HTERT RPE-1 (cell line): ENCODE measurements around the gene LSM10.

Source experiments
- in situ Hi-C: fragments of 300-500 bp; cut with MboI; formaldehyde crosslinking; loops from 4 replicates; pipeline ENCODE4 v1.14.3; 2020; ENCODE audit warnings: low sequenced_read_pairs

The LSM10 gene

DNA sequence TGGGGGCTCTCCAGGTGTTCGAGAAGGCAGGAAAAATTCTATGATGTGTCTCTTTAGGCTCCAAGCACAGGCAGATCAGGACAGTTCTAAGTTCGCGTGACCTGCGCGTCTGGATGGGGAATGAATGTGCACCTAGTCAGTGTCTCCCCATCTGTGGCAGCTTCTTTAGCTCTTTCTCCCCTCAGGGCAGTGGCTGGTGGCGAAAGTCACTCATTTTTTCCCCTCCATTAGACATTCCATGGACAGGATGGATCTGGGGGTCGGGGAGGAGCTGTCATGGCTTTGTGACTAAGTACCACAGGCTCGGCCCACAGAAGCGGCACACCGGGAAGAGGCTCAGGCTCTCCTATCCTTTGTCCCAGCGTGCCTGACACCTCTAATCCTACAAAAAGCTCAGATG lies 43.2 kb downstream of the LSM10 start:
- in situ Hi-C loops = no loop called here

DNA sequence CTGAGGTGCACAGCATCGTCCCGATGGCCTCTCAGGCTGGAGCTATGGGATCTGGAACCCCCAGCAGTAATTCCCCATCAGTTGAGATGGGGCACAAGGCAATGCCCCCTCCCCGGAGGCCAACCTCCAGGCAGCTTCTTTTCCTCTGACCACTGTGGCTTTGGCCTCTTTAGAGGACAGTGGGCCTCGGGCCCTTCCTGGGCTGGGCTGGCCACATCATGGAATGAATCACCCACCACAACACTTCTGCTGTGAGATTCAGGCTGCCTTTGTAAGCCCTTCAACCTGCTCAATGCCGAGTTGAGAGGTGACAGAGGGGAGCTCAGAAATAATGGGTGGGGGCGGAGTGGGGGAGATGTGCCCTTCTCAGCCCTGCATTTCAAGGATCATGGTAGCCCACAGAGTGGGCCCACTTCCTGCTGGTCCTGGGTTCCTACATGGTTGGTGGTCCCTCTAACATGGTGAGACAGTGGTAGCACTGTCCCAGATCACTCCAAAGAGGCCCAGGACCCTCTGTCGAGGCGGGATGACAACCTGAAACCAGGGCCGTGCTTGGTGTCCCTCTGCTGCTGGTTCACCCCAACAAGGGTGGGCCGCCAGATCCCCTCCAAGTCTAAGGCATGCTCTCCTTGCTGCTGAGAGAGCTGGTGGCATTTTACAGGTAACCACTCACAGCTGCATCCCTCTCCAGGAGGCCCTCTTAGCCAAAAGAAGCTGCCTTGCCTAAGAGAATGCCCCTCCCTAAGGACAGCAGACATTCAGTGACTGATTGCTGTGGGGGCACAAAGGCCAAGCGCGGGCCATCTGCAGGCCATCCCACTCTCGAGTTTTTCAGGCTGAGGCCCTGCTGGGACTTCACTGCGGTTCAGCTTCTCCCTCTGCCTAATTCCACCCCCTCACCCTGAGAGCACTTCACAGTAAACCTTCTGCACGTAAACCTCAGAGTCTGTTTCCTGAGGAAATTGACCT lies 44.5 kb downstream of the LSM10 start:
- in situ Hi-C loops = no loop called here

DNA sequence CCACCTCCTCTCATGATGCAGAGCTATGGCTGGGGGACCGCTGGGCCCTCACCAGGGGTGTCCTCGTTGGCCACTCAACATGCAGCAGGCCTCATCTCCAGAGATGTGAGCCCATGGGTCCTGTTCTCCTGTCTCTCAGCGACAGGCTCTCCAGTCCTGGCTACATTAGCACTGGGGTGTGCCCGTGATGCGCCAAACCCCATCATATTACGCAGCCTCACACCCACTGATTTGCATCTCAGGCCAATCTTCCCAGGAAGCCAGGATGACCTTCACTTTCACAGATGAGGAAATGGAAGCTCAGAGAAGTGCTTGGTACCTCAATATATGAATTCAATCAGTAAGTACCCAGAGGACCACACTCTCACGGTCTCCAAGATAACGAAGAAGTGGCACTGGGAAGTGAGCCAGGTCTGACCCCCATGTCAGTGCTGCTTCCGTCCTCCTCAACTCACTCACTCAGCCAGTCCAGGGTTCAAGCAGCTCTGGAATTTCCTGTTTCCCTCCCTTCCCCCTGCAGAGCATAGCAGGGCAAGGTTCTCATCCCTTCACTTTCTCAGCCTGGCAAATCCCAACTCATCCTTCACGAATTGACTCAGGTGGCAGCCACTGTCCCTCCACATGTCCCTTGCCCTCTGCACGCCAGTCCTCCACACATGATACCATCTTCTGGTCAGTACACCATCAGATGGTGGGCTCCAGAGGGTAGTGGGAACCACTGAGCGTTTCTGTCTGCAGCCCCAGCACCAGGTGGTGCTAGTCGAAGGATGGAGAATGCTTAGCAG lies 45.4 kb downstream of the LSM10 start:
- in situ Hi-C loops = no loop called here

DNA sequence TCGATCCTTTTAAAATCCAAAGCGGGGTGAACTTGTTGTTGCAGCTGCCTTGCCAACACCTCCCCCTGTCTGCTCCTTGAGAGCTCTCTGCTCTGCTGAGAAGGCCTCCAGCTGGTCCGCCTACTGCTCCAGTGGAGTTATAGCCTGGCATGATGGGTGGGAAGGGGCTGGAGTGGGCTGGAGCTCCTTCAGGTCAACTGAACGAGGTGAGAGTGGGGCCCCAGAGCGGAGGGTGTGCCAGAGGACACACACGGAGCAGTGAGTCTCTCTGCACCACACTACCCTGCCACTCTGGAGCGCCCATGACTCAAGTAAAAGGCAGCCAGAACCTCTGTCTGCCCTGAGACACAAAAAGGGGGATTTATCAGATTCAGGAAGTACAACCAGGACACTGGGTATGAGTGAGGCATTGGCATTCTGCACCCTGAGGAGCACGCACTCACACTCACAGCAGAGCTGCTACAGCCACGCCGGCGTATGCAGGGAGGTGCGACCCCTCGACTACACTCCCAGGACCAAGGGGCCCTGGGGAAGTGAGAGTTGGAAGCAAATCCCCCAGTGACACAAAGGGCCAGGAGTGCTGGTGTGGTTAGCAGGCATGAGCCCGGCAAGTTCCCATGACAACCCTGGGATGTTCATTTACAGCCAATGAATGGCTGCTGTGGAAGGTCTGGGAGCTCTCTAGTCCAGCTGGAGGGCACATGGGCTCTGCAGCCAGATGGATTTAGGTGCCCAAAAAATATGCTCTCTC lies 46.3 kb downstream of the LSM10 start:
- in situ Hi-C loops = no loop called here

DNA sequence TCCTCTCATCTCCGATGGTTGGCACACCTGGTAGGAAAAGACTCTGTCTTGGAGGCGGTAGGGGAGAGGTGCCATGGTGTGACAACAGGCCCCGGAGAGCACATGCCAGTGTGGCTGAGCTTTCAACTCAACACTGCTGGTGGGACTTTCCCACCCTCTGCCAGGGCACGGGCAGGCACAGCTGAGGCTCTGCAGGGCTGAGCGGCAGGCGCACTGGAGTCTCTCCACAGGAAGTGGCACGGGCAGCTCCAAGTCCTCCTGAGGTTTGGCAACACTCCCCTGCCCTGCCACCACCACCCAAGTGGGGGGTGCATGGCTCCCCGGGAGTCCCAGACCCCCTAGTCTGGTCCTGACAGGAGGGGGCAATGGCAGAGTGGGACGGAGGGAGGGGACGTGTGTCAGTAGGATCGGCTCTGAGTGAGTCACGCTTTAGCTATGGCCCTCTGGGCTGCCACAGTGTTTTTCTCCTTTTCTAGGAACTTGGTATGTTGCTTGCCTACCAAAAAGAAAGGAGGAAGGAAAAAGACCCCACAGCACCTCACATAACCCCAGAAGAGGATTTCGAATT lies 47.0 kb downstream of the LSM10 start:
- in situ Hi-C loops = no loop called here

DNA sequence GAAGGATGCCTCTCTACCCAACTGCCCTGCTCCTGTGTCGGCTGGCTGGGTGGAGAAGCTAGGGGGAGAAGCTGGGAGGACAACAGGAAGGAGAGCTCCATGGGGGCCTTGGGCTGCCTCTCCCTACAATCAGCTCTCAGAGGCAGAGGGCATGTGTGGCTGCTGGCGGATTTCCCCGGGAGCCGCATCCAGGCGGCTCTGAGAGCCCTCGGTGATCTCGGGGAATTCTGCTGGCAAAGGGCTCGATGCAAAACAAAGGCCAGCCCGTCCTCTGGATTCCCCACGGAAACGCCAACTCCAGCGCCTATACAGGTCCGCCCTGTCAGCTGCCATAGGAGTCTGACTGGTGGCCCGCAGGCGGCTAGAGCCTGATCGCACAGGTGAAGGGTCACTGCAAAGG lies 47.9 kb downstream of the LSM10 start:
- in situ Hi-C loops = no loop called here

DNA sequence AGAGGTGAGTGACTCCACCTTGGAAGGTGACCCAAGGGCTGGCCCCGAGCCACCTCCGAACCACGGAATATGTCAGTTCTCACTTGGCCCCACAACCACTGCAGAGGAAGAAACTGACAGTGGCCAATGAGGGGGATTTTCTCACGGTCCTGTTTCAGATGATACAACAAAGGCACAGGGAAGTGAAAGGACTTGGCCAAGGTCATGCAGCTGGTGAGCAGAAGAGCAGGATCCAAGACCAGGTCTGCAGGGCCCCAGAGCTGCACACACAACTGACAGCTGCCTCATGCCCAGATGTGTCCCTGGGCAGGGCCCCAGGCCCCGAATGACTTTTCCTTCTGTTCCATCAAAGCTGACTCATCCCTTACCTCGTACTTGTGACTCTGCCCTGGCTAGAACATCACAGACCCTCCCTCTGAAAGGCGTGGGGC lies 48.5 kb downstream of the LSM10 start:
- in situ Hi-C loops = no loop called here

DNA sequence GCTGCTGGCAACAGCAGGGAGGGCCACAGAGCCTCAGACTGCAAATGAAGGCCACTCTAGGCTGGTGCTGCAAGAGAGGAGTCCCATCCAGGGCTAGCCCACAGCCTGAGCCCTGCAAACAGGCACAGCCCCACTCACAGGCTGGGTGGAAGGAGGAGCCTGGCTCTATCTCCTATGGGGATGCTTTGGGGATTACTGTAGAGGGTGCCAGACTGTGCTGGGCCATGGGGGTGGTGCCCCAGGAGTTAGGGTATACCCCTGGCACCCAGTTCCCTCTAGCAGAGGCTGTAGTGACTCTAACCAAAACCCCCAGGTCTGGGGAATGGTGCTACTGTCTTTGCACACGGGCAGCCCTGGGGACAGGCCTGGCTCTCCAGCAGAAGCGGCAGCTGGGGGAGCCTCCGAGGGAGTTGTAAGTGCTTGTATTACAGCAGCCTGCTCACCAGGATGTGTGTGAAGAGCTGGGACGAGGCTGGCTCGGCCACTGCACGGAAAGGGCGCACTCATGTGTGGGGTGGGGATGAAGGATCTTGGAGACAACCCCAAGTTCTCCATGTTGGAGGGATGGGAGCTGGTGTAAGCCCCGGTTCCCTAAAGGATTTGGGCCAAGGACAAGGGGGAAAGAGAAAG lies 50.9 kb downstream of the LSM10 start:
- in situ Hi-C loops = no loop called here

DNA sequence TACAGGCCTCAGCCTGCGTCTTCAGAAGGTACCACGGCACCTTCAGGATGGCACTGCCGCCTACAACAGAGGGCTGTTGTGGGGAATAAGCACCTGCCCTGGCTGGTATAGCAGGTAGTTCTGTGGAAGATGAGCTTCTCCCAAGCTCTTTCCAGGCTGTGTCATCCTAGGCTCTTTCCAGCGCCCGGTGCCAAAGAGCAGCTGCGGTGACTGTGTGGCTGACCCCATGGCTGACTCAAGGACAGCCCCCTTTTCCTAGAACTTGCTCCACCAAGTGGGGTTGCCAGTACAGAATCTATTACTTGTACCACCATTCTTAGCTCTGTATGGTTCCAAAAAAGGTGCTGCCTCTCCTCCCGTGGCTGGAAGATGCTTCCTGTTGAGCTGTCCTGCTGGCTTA lies 52.4 kb downstream of the LSM10 start:
- in situ Hi-C loops = no loop called here

DNA sequence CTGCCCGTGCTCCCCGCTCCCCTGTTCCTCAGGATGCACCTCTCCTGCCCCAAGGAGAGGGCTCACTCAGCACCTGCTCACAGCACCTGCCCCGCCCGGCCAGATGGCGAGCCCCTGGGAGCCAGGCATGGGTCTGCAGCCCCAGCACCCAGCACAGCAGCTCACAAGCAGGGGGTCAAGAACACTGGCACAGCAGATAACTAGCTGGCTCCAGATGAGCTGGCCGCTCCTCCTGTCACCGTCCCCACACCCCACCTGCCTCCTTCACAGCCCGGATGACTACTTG lies 53.4 kb downstream of the LSM10 start:
- in situ Hi-C loops = no loop called here

DNA sequence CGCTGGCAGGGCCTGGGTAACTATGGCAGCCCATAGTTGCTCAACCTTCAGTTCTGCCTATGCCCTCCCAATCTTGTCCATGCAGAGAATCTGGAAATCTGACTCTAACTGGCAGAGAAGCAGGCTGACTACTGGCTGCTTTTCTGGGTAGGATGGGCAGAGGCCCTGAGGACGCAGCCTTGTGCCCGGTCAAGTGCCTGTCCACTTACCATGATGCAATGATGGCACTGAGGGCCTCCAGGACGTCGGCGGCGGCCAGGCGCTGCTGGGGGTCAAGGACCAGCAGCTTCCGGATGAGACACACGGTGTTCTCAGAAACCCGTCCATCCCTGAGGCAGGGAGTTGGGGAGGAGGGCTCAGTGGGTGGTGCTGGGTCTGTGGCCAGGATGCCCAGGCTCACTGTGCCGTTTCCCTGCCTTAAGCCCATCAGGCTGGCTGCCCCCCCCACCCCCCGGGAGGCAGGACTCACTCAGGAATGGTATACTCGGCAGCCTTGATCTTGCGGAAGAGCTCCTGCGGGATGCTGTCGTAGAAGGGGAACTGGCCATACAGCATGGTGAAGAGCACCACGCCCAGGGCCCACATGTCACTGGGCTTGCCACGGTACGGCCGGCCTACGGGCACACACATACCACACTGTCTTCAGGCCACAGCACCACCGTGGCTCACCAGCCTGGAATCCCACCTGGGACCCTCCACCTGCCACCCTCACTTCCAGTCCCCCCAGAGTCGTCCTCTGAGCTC lies 53.9 kb downstream of the LSM10 start:
- in situ Hi-C loops = no loop called here
